HEK293T (cell line): ENCODE results near the gene PPP1R12B.
"Not testable (repeated sequence)": the region's sequence is repeated elsewhere in the genome, so short reads cannot be mapped to it uniquely, and the experiment has no call there.

Experiments
- CTCF ChIA-PET: fragments of 350-600 bp; formaldehyde crosslinking; extraction: SDS; loops from one replicate; lab custom pipeline; 2021; ENCODE audit warnings: antibody characterized with exemption, inconsistent platforms; lab: Yijun Ruan, JAX
- POLR2A ChIA-PET: fragments of 350-600 bp; formaldehyde crosslinking; extraction: SDS; loops from one replicate; lab custom pipeline; 2020; ENCODE audit warnings: antibody characterized with exemption, inconsistent platforms; lab: Yijun Ruan, JAX
- DNase-seq: peaks from one replicate; pipeline ENCODE4 v3.0.0; 2012; ENCODE audit warnings: mixed read lengths; ENCODE audit errors: extremely low spot score
- ARNT ChIP-seq: fragments of 450-650 bp; IDR thresholded peaks from 2 replicates; pipeline ENCODE4 v1.6.1; 2017; ENCODE audit warnings: mild to moderate bottlenecking
- BHLHE40 ChIP-seq: fragments of 450-650 bp; IDR thresholded peaks from 2 replicates; pipeline ENCODE4 v1.6.1; 2016; ENCODE audit warnings: mild to moderate bottlenecking, moderate library complexity, borderline replicate concordance
- CTBP1 ChIP-seq: fragments of 450-650 bp; IDR thresholded peaks from 2 replicates; pipeline ENCODE4 v1.6.1; 2016; ENCODE audit warnings: borderline replicate concordance
- ELF4 ChIP-seq: fragments of 450-650 bp; IDR thresholded peaks from 2 replicates; pipeline ENCODE4 v1.6.1; 2017; ENCODE audit warnings: antibody characterized with exemption
- FOXA1 ChIP-seq: fragments of 450-650 bp; IDR thresholded peaks from 2 replicates; pipeline ENCODE4 v1.6.1; 2016; ENCODE audit warnings: mild to moderate bottlenecking
- FOXK2 ChIP-seq: fragments of 450-650 bp; IDR thresholded peaks from 2 replicates; pipeline ENCODE4 v1.6.1; 2016; ENCODE audit warnings: mild to moderate bottlenecking
- FOXM1 ChIP-seq: fragments of 450-650 bp; IDR thresholded peaks from 2 replicates; pipeline ENCODE4 v1.6.1; 2017; ENCODE audit warnings: mild to moderate bottlenecking, borderline replicate concordance
- HDGF ChIP-seq: fragments of 450-650 bp; IDR thresholded peaks from 2 replicates; pipeline ENCODE4 v1.6.1; 2017; ENCODE audit warnings: antibody characterized with exemption, borderline replicate concordance
- L3MBTL2 ChIP-seq: fragments of 450-650 bp; conservative IDR thresholded peaks from 2 replicates; pipeline ENCODE4 v1.6.1; 2016; ENCODE audit warnings: mild to moderate bottlenecking
- LEF1 ChIP-seq: fragments of 450-650 bp; IDR thresholded peaks from 2 replicates; pipeline ENCODE4 v1.6.1; 2017; ENCODE audit warnings: mild to moderate bottlenecking, borderline replicate concordance
- NFRKB ChIP-seq: fragments of 450-650 bp; IDR thresholded peaks from 2 replicates; pipeline ENCODE4 v1.6.1; 2016; ENCODE audit warnings: mild to moderate bottlenecking, moderate library complexity
- PKNOX1 ChIP-seq: fragments of 450-650 bp; IDR thresholded peaks from 2 replicates; pipeline ENCODE4 v1.6.1; 2016
- SP1 ChIP-seq: fragments of 450-650 bp; IDR thresholded peaks from 2 replicates; pipeline ENCODE4 v1.6.1; 2017
- SUZ12 ChIP-seq: fragments of 450-650 bp; IDR thresholded peaks from 2 replicates; pipeline ENCODE4 v1.6.1; 2016; ENCODE audit warnings: mild to moderate bottlenecking
- TARDBP ChIP-seq: fragments of 450-650 bp; IDR thresholded peaks from 2 replicates; pipeline ENCODE4 v1.6.1; 2016
- ZNF384 ChIP-seq: fragments of 450-650 bp; IDR thresholded peaks from 2 replicates; pipeline ENCODE4 v1.6.1; 2016

Gene PPP1R12B

GRCh38 chr1:202365092-202365815 is 16.8 kb downstream of the PPP1R12B start:
- DNase-seq = no peak
- TF ChIP-seq ELF4 (no peak), ARNT (no peak), LEF1 (no peak), NFRKB (no peak), FOXM1 (no peak), SP1 (no peak), HDGF (no peak), TARDBP (no peak), CTBP1 (no peak), PKNOX1 (no peak), BHLHE40 (no peak), SUZ12 (no peak), FOXA1 (no peak), L3MBTL2 (no peak), ZNF384 (no peak), FOXK2 (no peak)
- POLR2A ChIA-PET = no interaction called here
- CTCF ChIA-PET = no interaction called here

GRCh38 chr1:202367271-202367670 is 18.8 kb downstream of the PPP1R12B start:
- TF ChIP-seq FOXA1 = no peak
- TF ChIP-seq SP1 = no peak
- TF ChIP-seq BHLHE40 = no peak
- TF ChIP-seq HDGF = no peak
- no peak for TF ChIP-seq ARNT
- no peak for TF ChIP-seq SUZ12
- ChIA-PET CTCF (no interaction called here), POLR2A (no interaction called here)
- DNase-seq = no peak

GRCh38 chr1:202370906-202371305 is 22.4 kb downstream of the PPP1R12B start:
- DNase-seq, CTCF ChIA-PET, POLR2A ChIA-PET: not testable (repeated sequence)

- ChIA-PET CTCF (no interaction called here), POLR2A (no interaction called here)
- DNase-seq = no peak
- TF ChIP-seq LEF1 (no peak), NFRKB (no peak), SP1 (no peak), BHLHE40 (no peak), HDGF (no peak), PKNOX1 (no peak), SUZ12 (no peak), FOXK2 (no peak), FOXA1 (no peak), TARDBP (no peak), ELF4 (no peak), ZNF384 (no peak), CTBP1 (no peak), L3MBTL2 (no peak), ARNT (no peak), FOXM1 (no peak)
Measured at GRCh38 chr1:202374099-202374498, 25.6 kb downstream of the PPP1R12B start.

GRCh38 chr1:202375175-202375574 is 26.7 kb downstream of the PPP1R12B start:
- POLR2A ChIA-PET, DNase-seq, CTCF ChIA-PET: not testable (repeated sequence)

GRCh38 chr1:202376247-202376646 is 27.7 kb downstream of the PPP1R12B start:
- POLR2A ChIA-PET = no interaction called here
- CTCF ChIA-PET = no interaction called here

GRCh38 chr1:202379884-202380529 is 31.5 kb downstream of the PPP1R12B start:
- DNase-seq, CTCF ChIA-PET, POLR2A ChIA-PET: not testable (repeated sequence)

More at GRCh38 chr1:202376247-202376646, 27.7 kb downstream of the PPP1R12B start:
- no peak for TF ChIP-seq FOXK2
- TF ChIP-seq FOXA1 = no peak
- TF ChIP-seq FOXM1 = no peak
- no peak for TF ChIP-seq SP1
- no peak for TF ChIP-seq BHLHE40
- no peak for TF ChIP-seq L3MBTL2
- no peak for TF ChIP-seq ZNF384
- no peak for TF ChIP-seq CTBP1
- TF ChIP-seq LEF1 = no peak
- no peak for DNase-seq

GRCh38 chr1:202380535-202380934 is 32.0 kb downstream of the PPP1R12B start:
- CTCF ChIA-PET, POLR2A ChIA-PET, DNase-seq: not testable (repeated sequence)

GRCh38 chr1:202381867-202382266 is 33.4 kb downstream of the PPP1R12B start:
- POLR2A ChIA-PET, DNase-seq, CTCF ChIA-PET: not testable (repeated sequence)

- DNase-seq, POLR2A ChIA-PET, CTCF ChIA-PET: not testable (repeated sequence)
Measured at GRCh38 chr1:202395831-202396230, 47.3 kb downstream of the PPP1R12B start.
